ENCODE measurements around the gene IL18RAP. TPM values are rescaled to one million over a fixed set of nuclear protein-coding genes. Genes with fewer than 3 reads are reported as not detected.

The IL18RAP gene
- total RNA-seq, 1 donor from 2014 or later = not detected

DNA sequence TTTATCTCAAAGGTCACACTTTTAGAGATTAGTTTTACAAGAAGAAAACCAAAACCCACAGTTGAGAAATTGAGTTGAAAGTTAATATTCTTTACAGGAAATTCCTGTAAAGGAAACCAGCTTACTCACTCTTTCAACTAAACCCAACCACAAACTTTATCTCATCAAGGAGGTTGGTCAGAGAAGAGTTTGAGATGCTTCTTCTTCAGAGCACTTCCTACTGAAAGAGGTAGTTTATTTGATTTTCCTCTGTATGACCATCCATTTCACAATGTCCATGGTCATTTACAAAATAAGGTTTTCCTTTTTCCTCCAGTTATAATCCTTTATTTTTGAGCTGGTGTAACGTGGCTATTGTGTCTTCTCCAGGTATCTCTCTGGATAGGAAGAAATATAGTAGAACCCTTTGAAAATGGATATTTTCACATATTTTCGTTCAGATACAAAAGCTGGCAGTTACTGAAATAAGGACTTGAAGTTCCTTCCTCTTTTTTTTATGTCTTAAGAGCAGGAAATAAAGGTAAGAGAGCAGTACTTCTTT lies 4.5 kb upstream of the IL18RAP start:
- no peak for TF ChIP-seq EZH2 (IDR thresholded peaks at IDR 0.05)
- TF ChIP-seq, protein P1, sequence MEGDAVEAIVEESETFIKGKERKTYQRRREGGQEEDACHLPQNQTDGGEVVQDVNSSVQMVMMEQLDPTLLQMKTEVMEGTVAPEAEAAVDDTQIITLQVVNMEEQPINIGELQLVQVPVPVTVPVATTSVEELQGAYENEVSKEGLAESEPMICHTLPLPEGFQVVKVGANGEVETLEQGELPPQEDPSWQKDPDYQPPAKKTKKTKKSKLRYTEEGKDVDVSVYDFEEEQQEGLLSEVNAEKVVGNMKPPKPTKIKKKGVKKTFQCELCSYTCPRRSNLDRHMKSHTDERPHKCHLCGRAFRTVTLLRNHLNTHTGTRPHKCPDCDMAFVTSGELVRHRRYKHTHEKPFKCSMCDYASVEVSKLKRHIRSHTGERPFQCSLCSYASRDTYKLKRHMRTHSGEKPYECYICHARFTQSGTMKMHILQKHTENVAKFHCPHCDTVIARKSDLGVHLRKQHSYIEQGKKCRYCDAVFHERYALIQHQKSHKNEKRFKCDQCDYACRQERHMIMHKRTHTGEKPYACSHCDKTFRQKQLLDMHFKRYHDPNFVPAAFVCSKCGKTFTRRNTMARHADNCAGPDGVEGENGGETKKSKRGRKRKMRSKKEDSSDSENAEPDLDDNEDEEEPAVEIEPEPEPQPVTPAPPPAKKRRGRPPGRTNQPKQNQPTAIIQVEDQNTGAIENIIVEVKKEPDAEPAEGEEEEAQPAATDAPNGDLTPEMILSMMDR (IDR thresholded peaks at IDR 0.05) = no peak
- TF ChIP-seq EZH2phosphoT487 (IDR thresholded peaks at IDR 0.05) = no peak
- no peak overlapping the region for H3K27ac ChIP-seq
- no peaks in the 10 kb centered on the region for H3K9me3 Mint-ChIP-seq

GRCh38 chr2:102420290-102420689 lies 2.7 kb upstream of the IL18RAP start:
- Histone ChIP-seq H3K9me3 (ENCODE audit: low read depth) (no peaks in the 10 kb centered on the region), H4K20me1 (ENCODE audit: low read depth) (no peaks in the 10 kb centered on the region), H2AFZ (replicated peaks) (no peak overlapping the region), H3K27ac (no peak overlapping the region), H3K27me3 (no peaks in the 10 kb centered on the region), H3K4me2 (no peak overlapping the region), H3K4me1 (no peaks in the 10 kb centered on the region), H3K4me3 (no peak overlapping the region), H3K79me2 (ENCODE audit: low read depth) (no peaks in the 10 kb centered on the region), H3K36me3 (no peaks in the 10 kb centered on the region), H3K9ac (no peak overlapping the region), H3F3A (ENCODE audit: low read depth) (no peaks in the 10 kb centered on the region)
- Mint-ChIP-seq H3K4me3 (no peak overlapping the region), H3K27ac (no peak overlapping the region), H3K27me3 (ENCODE audit: insufficient read depth, low read depth) (peaks cover 5% of the 10 kb centered on the region), H3K9me3 (no peaks in the 10 kb centered on the region), H3K36me3 (no peaks in the 10 kb centered on the region), H3K4me1 (no peaks in the 10 kb centered on the region)
- DNase-seq (ENCODE audit: low spot score) = no peak
- TF ChIP-seq, protein P1 (IDR thresholded peaks at IDR 0.05) = no peak
- TF ChIP-seq EZH2 (IDR thresholded peaks at IDR 0.05) = no peak
- no peak for TF ChIP-seq EZH2phosphoT487 (IDR thresholded peaks at IDR 0.05)

More for the DNA sequence above, 4.5 kb upstream of the IL18RAP start:
- H3K27me3 ChIP-seq = no peaks in the 10 kb centered on the region
- no peaks in the 10 kb centered on the region for H3K4me1 Mint-ChIP-seq
- H2AFZ ChIP-seq (replicated peaks) = no peak overlapping the region
- H3K4me2 ChIP-seq = no peak overlapping the region
- DNase-seq (ENCODE audit: low spot score) = no peak
- H3K4me3 Mint-ChIP-seq = no peak overlapping the region
- peaks cover 5% of the 10 kb centered on the region for H3K27me3 Mint-ChIP-seq (ENCODE audit: insufficient read depth, low read depth)
- H3K27ac Mint-ChIP-seq = no peak overlapping the region
- H3K4me3 ChIP-seq = no peak overlapping the region
- H3K36me3 ChIP-seq = no peaks in the 10 kb centered on the region
- H3K79me2 ChIP-seq (ENCODE audit: low read depth) = no peaks in the 10 kb centered on the region
- H3K4me1 ChIP-seq = no peaks in the 10 kb centered on the region
- H3K9ac ChIP-seq = no peak overlapping the region
- no peaks in the 10 kb centered on the region for H3K36me3 Mint-ChIP-seq
- H3F3A ChIP-seq (ENCODE audit: low read depth) = no peaks in the 10 kb centered on the region
- H4K20me1 ChIP-seq (ENCODE audit: low read depth) = no peaks in the 10 kb centered on the region
- H3K9me3 ChIP-seq (ENCODE audit: low read depth) = no peaks in the 10 kb centered on the region

DNA sequence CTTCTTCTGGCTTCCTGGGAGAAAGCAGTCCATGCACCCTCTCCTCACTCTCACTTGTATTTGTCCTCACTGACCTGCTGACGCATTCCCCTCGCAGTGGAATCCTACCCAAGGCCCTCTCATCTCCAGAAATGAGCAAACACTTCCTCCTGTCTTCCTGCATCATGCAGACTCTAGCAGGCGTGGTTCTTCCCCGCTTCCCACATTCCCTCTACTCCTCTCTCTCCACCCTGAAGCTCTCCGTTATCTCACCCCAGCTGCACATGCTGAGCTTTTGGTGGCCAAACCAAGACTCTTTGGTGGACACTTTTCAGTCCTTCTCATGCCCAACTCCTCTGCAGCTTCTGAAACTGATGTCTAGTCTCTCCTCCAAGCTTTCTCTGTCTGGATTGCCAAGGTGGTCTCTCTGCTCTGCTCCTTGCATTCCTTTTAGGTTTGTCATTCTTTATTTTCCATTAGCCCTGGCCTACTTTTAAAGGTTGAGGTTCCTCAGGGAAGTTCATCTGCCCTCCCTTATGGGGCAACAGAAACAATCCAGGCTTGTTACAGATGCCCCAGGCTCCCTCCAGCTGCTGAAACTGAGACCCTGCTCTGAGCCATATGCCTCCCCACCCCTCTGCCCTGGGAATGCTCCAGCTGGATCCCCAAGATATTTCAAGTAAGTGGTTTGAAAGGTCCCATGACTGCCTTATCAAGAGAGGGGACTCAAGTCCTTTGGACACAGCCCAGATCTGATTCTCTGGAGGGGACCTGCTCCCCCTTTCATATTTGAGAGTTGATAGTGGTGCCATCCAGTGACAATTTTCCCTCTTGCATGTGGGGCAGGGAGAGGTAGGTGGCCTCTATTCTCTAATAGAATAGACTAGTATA lies 835 bp upstream of the IL18RAP start:
- no peaks in the 10 kb centered on the region for H3K4me1 ChIP-seq
- Mint-ChIP-seq H3K4me3 (no peak overlapping the region), H3K36me3 (no peaks in the 10 kb centered on the region), H3K27me3 (ENCODE audit: insufficient read depth, low read depth) (peaks cover 5% of the 10 kb centered on the region), H3K9me3 (no peaks in the 10 kb centered on the region), H3K4me1 (no peaks in the 10 kb centered on the region), H3K27ac (no peak overlapping the region)
- H2AFZ ChIP-seq (replicated peaks) = no peak overlapping the region
- H4K20me1 ChIP-seq (ENCODE audit: low read depth) = no peaks in the 10 kb centered on the region
- no peaks in the 10 kb centered on the region for H3K79me2 ChIP-seq (ENCODE audit: low read depth)
- no peak overlapping the region for H3K4me2 ChIP-seq
- no peaks in the 10 kb centered on the region for H3K36me3 ChIP-seq
- TF ChIP-seq EZH2phosphoT487 (IDR thresholded peaks at IDR 0.05) (no peak), EZH2 (IDR thresholded peaks at IDR 0.05) (no peak)
- TF ChIP-seq, protein P1 (IDR thresholded peaks at IDR 0.05) = no peak
- no peak for DNase-seq (ENCODE audit: low spot score)
- H3F3A ChIP-seq (ENCODE audit: low read depth) = no peaks in the 10 kb centered on the region
- no peaks in the 10 kb centered on the region for H3K9me3 ChIP-seq (ENCODE audit: low read depth)
- H3K27ac ChIP-seq = no peak overlapping the region
- no peak overlapping the region for H3K9ac ChIP-seq
- no peaks in the 10 kb centered on the region for H3K27me3 ChIP-seq
- H3K4me3 ChIP-seq = no peak overlapping the region

Measured in neural progenitor cell (in vitro differentiated cells).